Activated T-cell treated with anti-CD3 and anti-CD28 coated beads, Interleukin-2, amount 50 U/mL, for 72 hours (primary cell): ENCODE measurements around the gene KCNIP3. TPM values are rescaled to one million over a fixed set of nuclear protein-coding genes. Genes with fewer than 3 reads are reported as not detected.
A peak's percentile ranks its signal among the peaks of the same experiment; 100 is the strongest.

ENCODE experiments used
- ATAC-seq, 2 donors: fragments of 150-1000 bp; cut with Tn5 transposase; replicated peaks in 1 of 2; 2 replicates each; pipeline ENCODE4 v1.10.0; 2021; ENCODE audit warnings: moderate library complexity in 2 of 2, mild to moderate bottlenecking in 1 of 2
- DNase-seq, 2 donors: peaks; one replicate each; pipeline ENCODE4 v3.0.0; 2021 to 2022; ENCODE audit warnings: mixed read lengths in 1 of 2
- H3K27ac Mint-ChIP-seq: one replicate; pipeline ENCODE4 v1.8.0; 2022; ENCODE audit warnings: mild to moderate bottlenecking, moderate library complexity, mixed read lengths
- H3K27me3 Mint-ChIP-seq: one replicate; pipeline ENCODE4 v1.8.0; 2022; ENCODE audit warnings: low read depth, mixed read lengths
- H3K36me3 Mint-ChIP-seq, 2 donors: one replicate each; pipeline ENCODE4 v1.8.0; 2022; ENCODE audit warnings: mixed read lengths in 2 of 2, mild to moderate bottlenecking in 1 of 2; ENCODE audit not compliant: insufficient read depth in 2 of 2
- H3K4me1 Mint-ChIP-seq: one replicate; pipeline ENCODE4 v1.8.0; 2022; ENCODE audit warnings: low read depth, mixed read lengths
- H3K4me3 Mint-ChIP-seq, 2 donors: one replicate each; pipeline ENCODE4 v1.8.0; 2022; ENCODE audit warnings: mild to moderate bottlenecking in 2 of 2, mixed read lengths in 2 of 2, moderate library complexity in 2 of 2
- H3K9me3 Mint-ChIP-seq, 2 donors: one replicate each; pipeline ENCODE4 v1.8.0; 2022; ENCODE audit warnings: mixed read lengths in 2 of 2
- total RNA-seq, 2 donors: library from RNA; stranded (reverse); gene quantifications; one replicate each; pipeline ENCODE4 v1.2.3, GENCODE V29; 2022

KCNIP3 gene
- total RNA-seq, 2 donors from 2014 or later: not detected

DNA sequence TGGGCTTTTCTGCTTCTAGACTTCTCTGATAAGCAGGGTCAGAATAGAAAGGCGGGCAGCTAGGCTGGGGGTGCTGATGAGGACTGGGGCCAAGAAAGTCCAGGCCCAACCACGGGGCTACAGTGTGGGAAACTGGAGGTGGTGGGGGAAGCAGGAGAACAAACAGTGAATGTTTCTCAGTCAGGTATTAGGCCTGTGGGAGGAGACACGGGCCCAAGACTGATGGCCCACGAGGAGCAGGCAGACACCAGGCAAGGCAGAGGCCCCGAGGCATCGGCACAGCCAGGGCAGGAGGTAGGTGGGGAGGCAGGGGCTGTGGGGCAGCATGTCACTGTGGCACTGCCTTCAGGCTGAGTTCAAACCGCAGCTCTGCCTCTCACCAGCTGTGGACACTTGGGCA is 40.7 kb downstream of the KCNIP3 start:
- H3K27ac Mint-ChIP-seq: no peak overlapping the region
- no peaks in the 10 kb centered on the region for H3K4me1 Mint-ChIP-seq
- H3K27me3 Mint-ChIP-seq: peaks cover 16% of the 10 kb centered on the region
- no peak overlapping the region for H3K4me3 Mint-ChIP-seq
- H3K9me3 Mint-ChIP-seq: no peaks in the 10 kb centered on the region
- ATAC-seq (no peak), DNase-seq (no peak)
- H3K36me3 Mint-ChIP-seq: no peaks in the 10 kb centered on the region

DNA sequence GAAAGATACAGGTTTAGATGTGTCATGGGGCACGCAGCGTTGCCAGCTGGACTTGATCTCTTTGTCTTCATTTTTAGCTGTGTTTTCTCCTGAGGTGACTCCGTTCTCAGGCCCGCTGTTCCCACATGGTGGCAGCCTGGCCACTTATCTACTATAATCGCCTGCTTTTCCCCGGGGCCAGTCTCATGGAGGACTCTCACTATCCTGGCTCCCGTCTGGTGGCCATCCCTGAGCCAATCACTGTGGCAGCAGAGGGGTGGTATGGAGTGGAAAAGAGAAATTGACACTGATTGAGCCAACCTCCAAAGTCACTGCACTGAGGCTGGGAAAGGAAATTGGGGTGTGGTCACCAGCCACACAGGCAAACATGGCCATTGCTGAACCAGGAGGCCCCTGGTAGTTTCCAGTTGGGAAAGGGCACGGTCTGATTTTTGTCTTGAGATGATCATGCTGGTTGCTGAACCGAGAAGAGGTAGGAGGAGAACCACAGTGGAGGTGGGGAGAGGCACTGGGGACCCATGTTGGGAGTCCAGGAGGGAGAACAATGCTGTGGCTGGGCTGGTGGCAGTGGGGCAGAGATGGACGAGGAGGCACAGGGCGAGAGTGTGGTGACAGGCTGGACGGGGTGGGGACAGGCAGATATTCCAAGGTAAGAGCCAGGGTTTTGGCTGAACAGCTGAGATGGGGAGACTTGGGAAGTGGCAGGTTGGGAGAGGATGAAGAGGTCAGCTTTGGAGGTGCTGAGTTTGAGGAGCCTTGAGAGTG is 45.6 kb downstream of the KCNIP3 start:
- no peak overlapping the region for H3K4me3 Mint-ChIP-seq
- DNase-seq: no peak
- no peak overlapping the region for H3K27ac Mint-ChIP-seq
- no peaks in the 10 kb centered on the region for H3K4me1 Mint-ChIP-seq
- ATAC-seq: no peak
- peaks cover 25% of the 10 kb centered on the region for H3K27me3 Mint-ChIP-seq
- H3K36me3 Mint-ChIP-seq: no peaks in the 10 kb centered on the region
- no peaks in the 10 kb centered on the region for H3K9me3 Mint-ChIP-seq

DNA sequence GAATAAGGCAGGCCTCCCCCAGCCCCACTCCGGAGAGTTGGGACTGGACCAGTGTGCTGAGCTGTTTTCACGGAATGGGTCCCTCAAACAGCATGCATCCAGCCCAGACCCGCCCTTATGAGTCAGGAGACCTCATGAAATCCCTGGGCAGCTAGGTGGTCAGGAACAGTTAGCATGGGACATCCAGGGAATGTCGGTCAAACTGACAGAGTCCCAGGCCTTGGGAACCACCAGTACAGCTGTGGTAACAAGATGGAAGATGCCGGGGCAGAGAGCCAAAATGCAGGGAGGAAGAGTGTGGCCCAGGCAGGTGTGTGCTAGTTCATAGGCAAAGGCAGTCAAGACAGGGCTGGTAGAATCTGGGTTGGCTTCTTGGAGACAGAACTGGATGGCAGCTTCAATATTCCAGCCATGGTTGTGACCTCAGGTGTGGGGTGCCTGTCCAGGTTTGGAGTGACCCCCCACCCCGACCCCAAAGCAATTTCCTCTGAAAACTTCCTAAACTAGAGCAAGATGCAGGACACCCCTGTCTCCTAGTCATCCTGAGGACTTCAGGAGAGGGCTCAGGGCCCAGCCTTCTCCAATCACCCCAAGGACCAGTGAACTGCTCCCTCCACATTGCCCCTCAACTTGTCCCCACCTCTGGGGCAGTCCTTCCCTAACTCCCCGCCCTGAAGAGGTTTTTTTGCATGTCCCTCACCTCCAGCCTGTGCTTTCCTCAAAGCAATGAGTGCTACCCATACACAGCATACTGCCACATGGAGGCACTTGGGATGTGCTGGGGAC is 46.5 kb downstream of the KCNIP3 start:
- Mint-ChIP-seq H3K36me3 (no peaks in the 10 kb centered on the region), H3K27me3 (peaks cover 25% of the 10 kb centered on the region), H3K4me1 (no peaks in the 10 kb centered on the region), H3K27ac (no peak overlapping the region), H3K9me3 (no peaks in the 10 kb centered on the region), H3K4me3 (no peak overlapping the region)
- ATAC-seq (no peak), DNase-seq (no peak)

DNA sequence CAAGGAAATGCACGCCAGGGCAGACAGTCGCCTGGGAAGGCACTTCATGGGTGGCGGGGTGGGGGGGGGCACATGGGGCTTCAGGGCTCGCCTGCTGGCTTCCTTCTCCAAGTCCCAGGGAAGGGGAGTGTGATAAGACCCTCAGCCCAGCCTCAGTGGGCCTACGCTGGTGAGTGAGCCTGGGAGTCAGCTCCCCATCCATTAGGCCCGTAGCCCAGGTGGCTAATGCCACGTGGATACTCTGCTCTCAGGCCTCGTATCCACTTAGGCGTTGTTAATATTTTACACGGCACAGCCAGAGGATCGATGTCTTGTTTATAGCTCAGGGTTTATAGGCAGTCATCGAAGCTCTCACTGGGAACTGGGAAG is 47.1 kb downstream of the KCNIP3 start:
- Mint-ChIP-seq H3K4me3 (no peak overlapping the region), H3K27ac (no peak overlapping the region), H3K4me1 (no peaks in the 10 kb centered on the region), H3K9me3 (no peaks in the 10 kb centered on the region), H3K36me3 (no peaks in the 10 kb centered on the region), H3K27me3 (peaks cover 28% of the 10 kb centered on the region)
- ATAC-seq (no peak), DNase-seq (no peak)

DNA sequence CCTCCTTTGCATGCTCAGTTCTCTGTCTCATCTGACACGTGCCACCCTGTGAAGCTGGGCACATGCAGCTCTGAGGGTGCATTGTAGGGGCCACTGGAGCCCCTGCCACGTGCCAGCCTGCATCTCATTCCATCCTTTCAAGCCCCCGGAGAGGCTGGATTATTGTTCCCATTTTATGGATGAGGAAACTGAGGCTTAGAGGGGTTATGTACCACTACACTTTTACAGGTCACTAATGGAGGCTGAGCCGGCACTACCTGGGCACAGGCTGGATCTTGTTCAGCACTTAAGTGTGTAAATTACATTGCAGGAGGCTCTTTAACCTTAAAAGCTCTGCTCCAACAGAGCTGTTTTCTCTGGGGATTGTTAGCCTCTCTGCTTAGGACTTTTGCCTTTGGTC is 47.5 kb downstream of the KCNIP3 start:
- Mint-ChIP-seq H3K36me3 (no peaks in the 10 kb centered on the region), H3K4me1 (no peaks in the 10 kb centered on the region), H3K27ac (no peak overlapping the region), H3K4me3 (no peak overlapping the region), H3K27me3 (peaks cover 31% of the 10 kb centered on the region), H3K9me3 (no peaks in the 10 kb centered on the region)
- ATAC-seq (no peak), DNase-seq (no peak)

DNA sequence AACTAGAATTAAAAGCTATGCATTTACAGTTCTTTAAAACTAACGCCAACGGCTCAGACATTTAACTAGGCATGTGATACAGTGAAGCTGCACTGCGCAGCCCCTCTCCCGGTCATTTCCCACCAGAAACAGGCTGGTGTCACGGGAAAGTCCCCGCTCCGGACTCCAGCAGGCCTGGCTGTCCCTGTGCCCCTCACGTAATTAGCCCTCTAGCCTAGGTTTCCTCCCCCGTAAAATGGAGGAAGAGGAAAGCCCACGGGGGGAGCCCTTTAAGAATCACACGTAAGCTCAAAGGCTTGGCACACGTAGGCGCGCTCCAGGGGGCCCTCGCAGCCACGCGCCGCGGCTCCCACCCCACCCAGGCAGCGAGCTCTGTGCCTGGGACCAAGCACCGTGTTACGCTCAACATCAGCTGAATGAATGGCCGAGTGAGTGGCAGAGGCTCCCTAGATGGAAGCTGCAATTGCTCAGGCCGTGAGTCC is 48.0 kb downstream of the KCNIP3 start:
- no peaks in the 10 kb centered on the region for H3K36me3 Mint-ChIP-seq
- H3K27me3 Mint-ChIP-seq: peaks cover 31% of the 10 kb centered on the region
- peak overlapping the region; percentile 79 to 92 for H3K4me3 Mint-ChIP-seq
- ATAC-seq (peak; percentile 32 to 36), DNase-seq (no peak)
- no peaks in the 10 kb centered on the region for H3K4me1 Mint-ChIP-seq
- no peaks in the 10 kb centered on the region for H3K9me3 Mint-ChIP-seq
- no peak overlapping the region for H3K27ac Mint-ChIP-seq

DNA sequence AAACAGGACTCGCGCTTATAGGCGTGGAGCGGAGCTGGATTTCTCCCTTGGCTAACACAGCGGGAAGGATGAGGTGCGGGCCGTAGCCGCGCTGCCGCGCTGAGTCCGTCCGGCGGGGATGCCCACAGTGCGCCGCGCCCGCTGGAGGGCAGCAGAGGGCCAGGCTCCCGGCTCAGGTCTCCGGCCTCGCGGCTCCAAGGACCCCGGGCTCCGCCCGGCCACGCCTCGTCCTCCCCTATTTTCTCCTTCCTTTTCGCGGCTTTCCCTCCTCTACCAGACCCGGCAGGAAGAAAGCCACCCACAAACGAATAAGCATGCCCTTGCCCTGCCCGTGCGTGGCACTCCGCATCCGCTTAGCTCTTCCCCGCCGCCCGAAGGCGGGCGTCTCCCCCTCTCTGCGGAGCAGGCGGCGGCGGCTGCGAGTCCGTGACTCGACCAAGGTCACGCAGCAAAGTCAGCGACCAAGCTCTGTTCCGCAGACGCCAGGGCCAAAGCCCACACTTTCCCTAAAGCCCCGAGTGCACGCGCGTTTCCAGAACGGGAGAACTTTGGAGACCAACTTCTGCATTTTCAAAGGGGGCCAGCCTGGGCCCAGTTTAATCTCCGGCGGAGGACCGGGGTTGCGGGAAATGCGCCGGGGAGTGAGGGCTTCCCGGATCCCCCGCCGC is 48.5 kb downstream of the KCNIP3 start:
- peak; percentile 81 to 82 for DNase-seq
- H3K4me1 Mint-ChIP-seq: no peaks in the 10 kb centered on the region
- H3K9me3 Mint-ChIP-seq: no peaks in the 10 kb centered on the region
- no peaks in the 10 kb centered on the region for H3K36me3 Mint-ChIP-seq
- peak overlapping the region; percentile 79 to 92 for H3K4me3 Mint-ChIP-seq
- H3K27me3 Mint-ChIP-seq: peaks cover 31% of the 10 kb centered on the region
- no peak overlapping the region for H3K27ac Mint-ChIP-seq
- ATAC-seq: peak; percentile 91

DNA sequence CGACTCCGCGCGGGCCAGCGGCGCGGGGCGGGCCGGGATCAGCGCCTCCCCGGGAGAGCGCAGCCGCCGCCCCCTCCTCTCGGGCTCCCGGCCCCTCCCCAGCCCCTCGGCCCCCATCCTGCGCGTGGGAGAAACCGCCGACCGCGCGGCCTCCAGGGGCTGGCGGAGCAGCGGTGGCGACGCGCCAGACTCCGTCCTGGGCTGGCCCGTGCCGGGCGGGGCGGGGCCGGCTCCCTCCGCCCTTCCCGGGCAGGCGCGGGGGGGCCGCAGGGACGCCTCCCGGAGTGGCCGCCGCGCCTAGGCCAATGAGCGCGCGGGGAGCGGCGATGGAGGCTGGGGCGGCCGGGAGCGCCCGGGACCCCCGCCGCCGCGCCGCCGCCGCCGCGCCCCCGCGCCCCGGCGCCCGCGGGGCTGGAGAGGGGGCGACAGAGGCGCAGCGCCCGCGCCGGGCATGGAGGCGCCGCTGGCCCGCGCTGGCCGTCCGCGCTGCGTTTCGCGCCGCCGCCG is 49.1 kb downstream of the KCNIP3 start:
- ATAC-seq: peak; percentile 42 to 44
- H3K9me3 Mint-ChIP-seq: no peaks in the 10 kb centered on the region
- no peaks in the 10 kb centered on the region for H3K36me3 Mint-ChIP-seq
- no peak overlapping the region for H3K27ac Mint-ChIP-seq
- H3K4me1 Mint-ChIP-seq: no peaks in the 10 kb centered on the region
- peaks cover 30% of the 10 kb centered on the region for H3K27me3 Mint-ChIP-seq
- peak; percentile 12 to 26 for DNase-seq
- peak overlapping the region in 1 of 2 donors; percentile 79 for H3K4me3 Mint-ChIP-seq

DNA sequence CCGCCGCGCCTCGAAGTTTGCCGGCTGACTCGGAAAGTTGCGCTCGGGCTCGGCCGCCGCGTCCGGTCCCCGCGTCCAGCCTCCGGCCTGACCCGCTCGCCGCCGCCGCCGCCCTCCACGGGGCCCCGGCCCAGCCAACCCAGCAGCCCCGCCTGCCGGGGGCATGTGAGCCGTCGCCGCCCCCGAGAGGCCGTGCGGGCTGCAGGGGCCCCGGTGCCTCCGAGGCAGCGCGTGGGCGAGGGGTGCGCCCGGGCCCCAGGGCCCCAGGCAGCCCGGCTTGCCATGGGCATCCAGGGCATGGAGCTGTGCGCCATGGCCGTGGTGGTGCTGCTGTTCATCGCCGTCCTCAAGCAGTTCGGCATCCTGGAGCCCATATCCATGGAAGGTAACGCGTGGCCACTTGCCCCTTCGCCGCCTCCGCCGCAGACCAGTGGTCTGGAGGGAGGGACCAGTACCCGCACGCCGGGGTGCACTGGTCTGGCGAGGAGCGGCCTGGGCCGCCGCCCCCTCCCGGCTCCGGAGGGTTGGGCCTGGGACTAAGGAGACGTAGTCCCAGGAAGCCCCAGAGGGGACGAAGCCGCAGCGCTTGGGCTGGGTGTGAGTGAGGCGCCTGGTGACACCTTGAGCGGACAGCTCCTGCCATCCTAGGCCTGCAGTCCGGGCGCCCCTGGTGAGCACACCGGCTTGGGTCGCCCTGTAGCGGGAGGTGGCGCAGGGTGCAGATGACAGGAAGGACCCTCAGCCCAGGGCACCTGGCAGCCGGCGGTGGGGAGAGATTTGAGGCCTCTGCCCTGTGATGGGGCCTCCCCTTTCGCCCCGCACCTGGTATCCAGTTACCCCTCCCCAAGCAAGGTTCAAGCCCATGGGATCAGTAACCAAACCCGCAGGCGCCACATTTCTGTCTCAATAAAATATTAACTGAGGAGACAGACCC is 49.9 kb downstream of the KCNIP3 start:
- Mint-ChIP-seq H3K9me3 (no peaks in the 10 kb centered on the region), H3K4me3 (peak overlapping the region; percentile 31 to 57), H3K27me3 (peaks cover 22% of the 10 kb centered on the region), H3K36me3 (no peaks in the 10 kb centered on the region), H3K27ac (no peak overlapping the region), H3K4me1 (no peaks in the 10 kb centered on the region)
- ATAC-seq (peak; percentile 14 to 19), DNase-seq (peak; percentile 16 to 19)

DNA sequence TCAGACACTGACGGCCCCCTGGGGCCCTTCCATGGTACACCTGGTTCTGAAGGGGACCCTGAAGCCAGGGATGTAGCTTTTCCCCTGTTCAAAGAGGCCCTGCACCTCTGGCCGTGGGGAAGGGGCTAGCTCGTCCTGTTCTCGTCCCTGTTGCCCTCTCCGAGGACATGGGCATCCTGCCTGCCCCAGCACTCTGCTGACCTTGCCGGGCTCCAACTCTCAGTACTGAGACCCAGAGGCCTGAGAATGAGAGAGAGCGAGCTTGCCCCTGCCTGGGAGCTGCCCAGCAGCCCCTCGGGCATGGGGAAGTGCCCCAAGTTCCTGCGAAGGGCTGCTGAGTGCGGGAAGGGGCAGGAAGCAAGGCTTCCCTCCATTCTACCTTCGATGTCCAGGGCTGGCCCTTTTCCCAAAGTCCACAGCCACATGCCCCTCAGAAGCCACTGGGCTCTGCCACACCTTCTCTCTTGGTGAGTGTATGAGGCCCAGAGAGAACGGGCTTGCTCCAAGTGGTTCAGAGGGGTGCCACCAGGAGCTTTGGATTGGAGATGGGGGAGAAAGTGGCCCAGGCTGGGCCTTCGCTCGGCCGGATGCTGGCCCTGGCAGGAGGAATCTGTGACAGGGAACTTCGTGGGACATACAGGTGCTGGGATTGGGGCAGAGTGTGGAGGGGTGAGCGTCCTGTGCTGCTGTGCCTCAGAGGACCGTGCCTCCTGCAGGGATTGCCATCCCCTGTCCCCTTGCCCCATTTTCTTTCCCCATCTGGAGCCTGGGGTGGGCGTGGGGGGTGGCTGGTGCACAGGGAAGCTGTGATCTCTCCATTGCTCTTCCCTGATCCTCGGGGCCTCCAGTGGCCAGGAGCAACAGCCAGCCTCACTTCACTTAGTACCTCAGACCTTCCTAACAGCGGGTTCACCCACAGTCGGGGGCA is 50.8 kb downstream of the KCNIP3 start:
- Mint-ChIP-seq H3K27me3 (peaks cover 15% of the 10 kb centered on the region), H3K27ac (no peak overlapping the region), H3K9me3 (no peaks in the 10 kb centered on the region), H3K4me3 (peak overlapping the region; percentile 32 to 34), H3K4me1 (no peaks in the 10 kb centered on the region), H3K36me3 (no peaks in the 10 kb centered on the region)
- ATAC-seq (no peak), DNase-seq (no peak)

DNA sequence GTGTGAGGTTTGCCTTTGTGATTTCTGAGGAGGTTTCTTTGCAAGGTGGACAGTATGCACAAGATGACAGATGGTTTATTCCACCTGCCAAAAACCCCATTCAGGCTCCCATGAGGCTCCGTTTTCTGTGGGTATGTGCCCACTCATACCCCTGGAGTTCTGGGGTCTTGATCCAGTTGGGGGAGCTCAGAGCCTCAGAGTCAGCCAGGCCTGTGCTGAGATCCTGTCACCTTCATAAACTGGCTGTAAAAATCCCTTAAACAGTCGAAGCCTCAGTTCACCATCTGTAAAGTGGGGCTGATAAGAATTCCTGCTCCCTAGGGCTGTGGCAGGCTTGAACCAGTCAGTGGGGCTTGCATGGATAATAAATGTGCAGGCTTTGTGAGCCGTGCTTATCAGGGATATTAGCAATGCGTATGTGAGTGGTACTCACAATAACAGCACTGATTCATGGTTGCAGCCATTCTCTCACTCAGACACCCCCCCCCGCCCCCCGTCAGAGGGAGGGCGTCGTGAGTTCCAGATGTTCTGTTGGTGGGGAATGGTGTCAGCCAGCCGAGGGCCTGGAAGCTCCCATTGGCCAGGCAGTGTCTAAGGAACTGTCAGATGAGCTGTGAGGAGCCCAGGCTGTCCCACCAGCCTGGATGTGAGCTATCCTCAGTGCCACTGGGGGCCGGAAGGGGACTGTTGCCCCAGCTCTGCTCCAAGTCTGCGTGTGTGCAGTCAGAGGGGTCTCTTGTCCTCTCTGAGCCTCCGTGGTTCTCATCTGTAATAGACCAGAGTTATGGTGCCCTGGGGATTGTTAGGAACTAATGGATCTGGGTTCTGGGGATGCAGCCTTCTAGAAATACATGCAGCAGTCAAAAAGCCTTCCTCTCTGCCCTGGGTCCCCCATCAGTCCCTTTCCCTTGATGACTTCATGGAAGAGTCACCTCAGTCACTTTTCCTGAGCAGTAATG is 51.7 kb downstream of the KCNIP3 start:
- no peak for DNase-seq
- Mint-ChIP-seq H3K4me1 (no peaks in the 10 kb centered on the region), H3K36me3 (no peaks in the 10 kb centered on the region), H3K27me3 (peaks cover 6% of the 10 kb centered on the region), H3K4me3 (no peak overlapping the region), H3K9me3 (no peaks in the 10 kb centered on the region), H3K27ac (no peak overlapping the region)
- no peak for ATAC-seq
